ENCODE measurements around the gene IL17D.
"Not testable (repeated sequence)": the region's sequence is repeated elsewhere in the genome, so short reads cannot be mapped to it uniquely, and the experiment has no call there.

The IL17D gene

GRCh38 chr13:20702915-20703779 is at the start of gene IL17D:
TSS of gene IL17D (plus strand) at chr13:20703699. CDS start at chr13:20704002, 303 bp downstream.
- peak; percentile 30 for DNase-seq (ENCODE audit: low spot score)

DNA sequence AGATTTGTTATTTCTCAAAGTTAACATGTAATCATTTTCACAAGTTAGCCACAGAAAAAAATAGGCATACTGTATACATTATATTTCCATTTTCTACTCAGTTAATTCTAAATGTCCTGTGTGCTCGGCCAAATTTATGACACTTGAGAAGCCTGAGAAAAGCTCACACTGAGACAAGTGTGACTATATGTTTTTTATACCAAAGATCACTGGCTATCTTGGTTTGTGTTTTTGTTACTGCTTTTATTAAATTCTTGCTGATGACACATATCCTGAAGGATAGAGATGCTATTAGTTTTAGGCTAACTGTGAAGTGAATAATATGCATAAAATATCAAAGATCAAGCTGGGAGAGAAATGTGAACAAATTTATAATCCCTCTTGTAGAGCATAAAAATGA is 49.3 kb upstream of the IL17D start:
- no peak for DNase-seq (ENCODE audit: low spot score)

DNA sequence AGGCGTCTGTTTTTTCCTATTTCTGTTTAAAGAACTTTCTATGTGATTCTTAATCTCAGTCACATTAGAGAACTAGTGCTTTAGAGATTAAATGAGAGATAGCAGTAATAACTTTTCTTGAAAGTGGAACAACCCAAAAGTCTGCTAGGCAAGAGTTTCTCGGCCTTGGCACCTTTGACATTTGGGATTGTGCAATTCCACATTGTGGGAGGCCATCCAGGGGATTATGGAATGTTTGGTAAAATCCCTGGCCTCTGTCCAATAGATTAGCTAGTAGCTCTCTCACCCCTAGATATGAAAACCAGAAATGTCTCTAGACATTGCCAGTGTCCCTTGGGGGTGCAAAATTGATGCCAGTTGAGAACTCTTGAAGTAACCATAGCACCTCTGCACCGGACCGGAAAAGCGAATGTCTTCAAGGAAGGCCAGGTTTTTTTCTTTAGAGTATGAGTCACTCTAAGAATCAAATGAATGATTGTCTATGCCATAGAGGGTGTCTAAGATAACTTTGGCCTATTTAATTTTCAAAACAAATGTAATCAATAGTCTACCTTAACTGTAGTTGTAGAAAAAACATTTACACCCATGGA is 45.0 kb upstream of the IL17D start:
- no peak for DNase-seq (ENCODE audit: low spot score)

GRCh38 chr13:20664351-20664750 is 39.1 kb upstream of the IL17D start:
- no peak for DNase-seq (ENCODE audit: low spot score)

- no peak for DNase-seq (ENCODE audit: low spot score)
These were observed 36.6 kb upstream of the IL17D start for GRCh38 chr13:20666948-20667347.

DNA sequence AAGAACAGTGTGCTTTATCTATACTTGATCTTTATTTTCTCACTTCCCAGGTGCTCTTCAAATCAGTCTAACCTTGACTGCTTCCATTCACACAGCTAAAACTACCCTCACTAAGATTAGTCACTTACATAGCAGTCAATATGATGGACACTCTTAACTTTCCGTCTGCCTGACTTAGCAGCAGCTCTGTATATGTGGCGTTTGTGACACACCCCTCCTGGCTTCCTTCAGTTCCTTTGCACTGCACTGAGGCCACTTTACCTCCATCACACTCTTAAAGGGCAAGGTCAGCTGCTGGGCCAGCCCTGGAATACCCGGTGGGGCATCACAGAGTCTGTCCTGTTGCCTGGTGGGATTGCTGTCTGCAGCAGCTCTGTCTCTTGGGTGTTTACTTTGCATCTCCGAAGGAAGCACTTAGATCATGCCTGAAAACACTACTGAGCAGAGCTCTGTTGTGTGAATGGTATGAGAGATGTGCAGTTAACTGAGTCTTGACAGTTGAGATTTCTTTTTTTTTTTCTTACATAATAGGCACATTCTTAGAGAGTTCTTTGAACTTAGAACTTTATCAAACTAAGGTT is 35.6 kb upstream of the IL17D start:
- no peak for DNase-seq (ENCODE audit: low spot score)

DNA sequence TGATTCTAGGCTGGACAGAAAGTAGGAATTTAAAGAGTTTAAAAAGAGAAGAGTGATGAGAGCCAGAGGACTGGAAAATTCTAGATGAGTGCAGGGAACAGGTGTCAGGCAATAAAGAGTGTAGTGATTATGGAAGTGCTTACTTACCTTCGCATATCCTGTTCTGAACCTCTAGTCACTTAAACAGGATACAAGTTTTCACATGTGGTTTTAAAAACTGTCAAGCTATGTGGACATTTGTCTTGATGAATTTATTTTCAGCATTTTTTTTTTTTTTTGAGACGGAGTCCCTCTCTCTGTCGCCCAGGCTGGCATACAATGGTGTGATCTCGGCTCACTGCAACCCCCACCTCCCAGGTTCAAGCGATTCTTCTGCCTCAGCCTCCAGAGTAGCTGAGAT is 34.3 kb upstream of the IL17D start:
- no peak for DNase-seq (ENCODE audit: low spot score)

GRCh38 chr13:20671789-20672188 is 31.7 kb upstream of the IL17D start:
- DNase-seq (ENCODE audit: low spot score): no peak

DNA sequence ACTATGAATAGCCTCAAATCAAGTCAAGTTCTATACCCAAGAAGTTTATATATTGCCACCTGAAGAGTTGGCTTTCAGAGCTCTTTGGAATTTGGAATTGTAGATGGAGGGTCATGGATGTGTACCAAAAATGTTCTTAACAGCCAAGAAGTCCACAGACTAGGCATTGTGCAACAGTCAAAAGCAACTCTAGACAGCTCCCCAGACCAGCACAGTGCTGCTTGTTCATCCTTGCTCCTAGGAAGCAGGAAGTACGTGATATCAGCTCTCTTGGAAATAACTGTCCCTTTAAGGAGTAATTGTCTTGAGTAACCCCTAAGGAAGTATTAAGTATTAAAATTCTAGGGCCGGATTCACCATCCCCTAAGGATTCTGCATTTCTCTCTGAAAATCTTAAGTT is 30.7 kb upstream of the IL17D start:
- DNase-seq (ENCODE audit: low spot score): no peak

- DNase-seq (ENCODE audit: low spot score): no peak
These were observed 29.8 kb upstream of the IL17D start for GRCh38 chr13:20673715-20674114.

DNA sequence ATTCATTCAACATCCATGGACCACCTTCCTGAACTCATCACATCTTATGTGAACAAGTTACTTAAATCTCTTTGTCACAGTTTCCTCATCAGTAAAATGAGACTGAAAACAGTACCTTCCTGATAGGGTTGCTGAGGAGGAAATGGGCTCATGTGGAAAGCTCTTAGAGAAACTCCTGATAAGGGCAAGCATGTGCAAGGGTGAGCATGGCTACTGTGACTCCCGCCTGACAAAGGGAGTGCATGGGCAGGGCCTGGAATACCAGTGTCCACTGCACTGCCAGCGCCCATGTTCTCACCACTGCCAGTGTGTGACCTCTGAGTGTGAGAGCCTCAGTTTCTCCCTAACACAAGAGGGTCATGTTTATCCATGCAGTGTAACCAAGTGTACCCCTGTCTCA is 27.3 kb upstream of the IL17D start:
- no peak for DNase-seq (ENCODE audit: low spot score)

DNA sequence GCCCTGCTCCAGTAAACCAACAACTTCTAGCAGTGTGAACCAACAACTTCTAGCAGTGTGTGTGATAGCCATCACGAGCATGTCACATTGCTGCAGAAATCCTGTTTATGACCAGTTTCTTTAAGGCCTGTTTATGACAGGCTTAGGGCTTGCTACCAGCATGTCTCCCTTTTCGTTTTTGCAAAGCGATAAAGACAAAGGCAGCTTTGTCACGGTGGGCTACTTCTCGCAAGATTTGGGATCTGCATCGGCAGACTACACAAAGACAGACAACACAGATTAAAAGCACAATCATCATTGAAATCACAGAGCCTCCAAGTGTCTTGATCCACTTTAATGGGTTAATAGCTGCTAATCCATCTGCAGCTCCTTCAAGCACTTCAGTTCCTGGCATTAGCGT is 24.9 kb upstream of the IL17D start:
- not testable (repeated sequence) for DNase-seq (ENCODE audit: low spot score)

- DNase-seq (ENCODE audit: low spot score): no peak
These were observed 23.6 kb upstream of the IL17D start for GRCh38 chr13:20679879-20680278.

GRCh38 chr13:20680416-20681080 is 23.0 kb upstream of the IL17D start:
- no peak for DNase-seq (ENCODE audit: low spot score)

DNA sequence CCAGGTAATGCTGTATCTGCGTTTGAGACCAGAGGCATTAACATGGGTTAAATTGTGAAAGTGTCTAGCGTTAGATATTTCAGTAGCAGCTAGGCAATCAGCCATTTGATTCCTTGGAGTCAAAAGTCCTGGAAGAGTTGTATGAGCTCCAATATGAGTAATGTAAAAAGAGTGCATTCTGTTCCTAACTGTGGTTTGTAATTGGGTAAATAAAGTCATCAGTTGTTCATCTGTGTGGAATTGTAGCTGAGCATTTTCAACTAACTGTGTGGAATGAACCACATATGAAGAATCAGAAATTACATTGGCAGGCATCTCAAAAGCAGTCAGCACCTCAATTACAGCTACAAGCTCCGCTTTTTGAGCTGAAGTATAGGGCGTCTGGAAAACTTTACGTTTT is 22.0 kb upstream of the IL17D start:
- not testable (repeated sequence) for DNase-seq (ENCODE audit: low spot score)

DNA sequence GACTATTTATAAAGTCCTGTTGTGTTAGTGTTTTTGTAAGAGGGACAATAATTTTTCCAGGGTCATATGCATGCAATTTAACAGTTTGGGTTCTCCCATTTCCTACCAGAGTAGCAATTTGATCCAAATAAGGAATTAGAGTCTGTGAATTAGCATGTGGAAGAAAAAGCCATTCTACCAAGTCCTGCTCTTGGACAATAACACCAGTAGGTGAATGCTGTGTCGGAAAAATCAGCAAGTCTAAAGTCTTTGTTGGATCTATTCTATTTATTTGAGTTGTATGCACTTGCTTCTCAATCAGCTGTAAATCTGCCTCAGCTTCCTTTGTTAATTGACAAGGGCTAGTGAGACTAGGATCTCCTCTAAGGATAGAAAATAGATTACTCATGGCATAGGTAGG is 21.4 kb upstream of the IL17D start:
- no peak for DNase-seq (ENCODE audit: low spot score)

DNA sequence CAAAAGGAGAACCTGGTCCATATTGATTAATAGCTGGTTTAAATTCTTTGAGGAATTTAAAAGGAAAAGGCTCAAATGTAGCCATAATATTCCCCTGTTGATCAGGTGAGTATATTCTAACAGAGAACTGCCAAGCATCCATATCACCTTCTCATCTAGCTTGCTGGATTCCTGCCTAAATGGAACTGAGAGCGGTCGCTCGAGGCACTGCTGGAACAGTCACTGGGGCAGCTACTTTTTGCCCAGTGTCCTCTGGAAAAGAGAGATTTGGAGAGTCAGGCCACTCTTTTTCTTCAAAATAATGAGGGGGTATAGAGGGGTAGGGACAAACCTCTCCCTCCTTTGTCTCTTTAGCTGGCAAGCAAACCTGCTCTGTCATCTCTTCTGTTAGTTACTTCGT is 19.5 kb upstream of the IL17D start:
- no peak for DNase-seq (ENCODE audit: low spot score)

GRCh38 chr13:20684546-20684945 is 19.0 kb upstream of the IL17D start:
- DNase-seq (ENCODE audit: low spot score): no peak

- no peak for DNase-seq (ENCODE audit: low spot score)
These were observed 18.4 kb upstream of the IL17D start for GRCh38 chr13:20685092-20685491.

GRCh38 chr13:20686167-20686566 is 17.3 kb upstream of the IL17D start:
- no peak for DNase-seq (ENCODE audit: low spot score)

GRCh38 chr13:20686863-20687579 is 16.5 kb upstream of the IL17D start:
- no peak for DNase-seq (ENCODE audit: low spot score)

DNA sequence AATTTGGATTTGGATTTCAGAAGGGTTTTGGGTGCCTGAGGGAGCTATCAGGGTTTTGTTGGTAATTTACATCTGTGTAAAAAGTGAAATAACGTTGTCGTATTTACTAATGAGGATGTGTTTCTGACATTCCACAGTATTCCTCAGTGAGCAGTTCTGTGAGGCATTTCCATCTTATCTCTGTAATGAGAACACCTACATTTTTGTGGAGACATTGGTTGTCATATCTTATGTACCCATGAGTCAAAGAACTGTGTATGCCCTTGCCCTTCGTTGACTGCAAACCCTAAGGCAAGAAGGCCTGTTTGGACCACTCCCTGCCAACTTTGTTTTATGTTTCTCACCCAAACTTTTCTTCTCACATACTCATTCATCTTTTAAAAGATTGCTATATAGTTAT is 14.2 kb upstream of the IL17D start:
- DNase-seq (ENCODE audit: low spot score): no peak

All from activated CD4-positive, alpha-beta T cell treated with anti-CD3 and anti-CD28 coated beads, Interleukin-2, Interleukin-4, amounts not matched to agents 100 ng/mL and 50 ng/mL, durations not matched to agents 16 hours and 8 hours (primary cell).